ENCODE results near the gene MAU2. TPM values are rescaled to one million over a fixed set of nuclear protein-coding genes. Genes with fewer than 3 reads are reported as not detected.

MAU2 gene
- total RNA-seq, 1 donor from 2014 or later, result 35.0 TPM

DNA sequence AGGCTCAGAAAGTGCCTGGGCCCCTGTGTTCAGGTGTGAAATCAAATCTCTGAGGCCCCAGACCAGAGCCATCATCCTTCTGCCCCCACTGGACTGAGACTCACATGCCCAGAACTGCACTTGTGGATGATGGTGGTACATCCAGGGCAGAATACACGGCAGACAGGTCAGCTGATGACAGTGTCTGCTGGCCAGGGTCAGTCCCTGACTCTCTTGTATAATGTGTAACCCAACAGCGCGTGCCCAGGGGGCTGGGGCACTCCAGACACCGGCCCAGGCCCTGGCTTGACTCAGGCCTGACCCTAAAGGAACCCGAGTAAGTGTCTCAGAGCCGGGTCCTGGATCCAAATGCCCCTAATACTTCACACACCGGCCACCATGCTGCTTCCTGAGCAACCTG lies 47.5 kb downstream of the MAU2 start:
- Histone ChIP-seq H3K4me2 (no peak overlapping the region), H3K9ac (no peak overlapping the region), H3F3A (ENCODE audit: low read depth) (no peaks in the 10 kb centered on the region), H2AFZ (replicated peaks) (no peak overlapping the region), H3K27me3 (no peaks in the 10 kb centered on the region), H4K20me1 (ENCODE audit: low read depth) (no peaks in the 10 kb centered on the region), H3K79me2 (ENCODE audit: low read depth) (no peaks in the 10 kb centered on the region), H3K4me1 (no peaks in the 10 kb centered on the region), H3K4me3 (no peak overlapping the region), H3K9me3 (ENCODE audit: low read depth) (no peaks in the 10 kb centered on the region), H3K27ac (no peak overlapping the region), H3K36me3 (no peaks in the 10 kb centered on the region)
- TF ChIP-seq EZH2phosphoT487 (IDR thresholded peaks at IDR 0.05), result no peak
- TF ChIP-seq EZH2 (IDR thresholded peaks at IDR 0.05), result no peak
- no peak for TF ChIP-seq CTCF (IDR thresholded peaks at IDR 0.05)
- H3K9me3 Mint-ChIP-seq, result no peaks in the 10 kb centered on the region
- peaks cover 7% of the 10 kb centered on the region for H3K4me1 Mint-ChIP-seq
- H3K27me3 Mint-ChIP-seq (ENCODE audit: insufficient read depth, low read depth), result peaks cover 2% of the 10 kb centered on the region
- no peak overlapping the region for H3K27ac Mint-ChIP-seq
- no peak overlapping the region for H3K4me3 Mint-ChIP-seq
- H3K36me3 Mint-ChIP-seq, result no peaks in the 10 kb centered on the region
- no peak for DNase-seq (ENCODE audit: low spot score)

GRCh38 chr19:19371059-19371458 lies 50.4 kb downstream of the MAU2 start:
- Histone ChIP-seq H3K4me2 (no peak overlapping the region), H4K20me1 (ENCODE audit: low read depth) (no peaks in the 10 kb centered on the region), H3F3A (ENCODE audit: low read depth) (peaks cover 8% of the 10 kb centered on the region), H3K4me3 (no peak overlapping the region), H3K27ac (no peak overlapping the region), H3K4me1 (no peaks in the 10 kb centered on the region), H2AFZ (replicated peaks) (no peak overlapping the region), H3K79me2 (ENCODE audit: low read depth) (no peaks in the 10 kb centered on the region), H3K27me3 (no peaks in the 10 kb centered on the region), H3K9ac (no peak overlapping the region), H3K9me3 (ENCODE audit: low read depth) (no peaks in the 10 kb centered on the region), H3K36me3 (no peaks in the 10 kb centered on the region)
- TF ChIP-seq EZH2phosphoT487 (IDR thresholded peaks at IDR 0.05), result no peak
- no peak for TF ChIP-seq EZH2 (IDR thresholded peaks at IDR 0.05)
- no peak for TF ChIP-seq CTCF (IDR thresholded peaks at IDR 0.05)
- Mint-ChIP-seq H3K36me3 (no peaks in the 10 kb centered on the region), H3K4me1 (peaks cover 8% of the 10 kb centered on the region), H3K4me3 (no peak overlapping the region), H3K27me3 (ENCODE audit: insufficient read depth, low read depth) (peaks cover 2% of the 10 kb centered on the region), H3K9me3 (no peaks in the 10 kb centered on the region), H3K27ac (no peak overlapping the region)
- DNase-seq (ENCODE audit: low spot score), result no peak

DNA sequence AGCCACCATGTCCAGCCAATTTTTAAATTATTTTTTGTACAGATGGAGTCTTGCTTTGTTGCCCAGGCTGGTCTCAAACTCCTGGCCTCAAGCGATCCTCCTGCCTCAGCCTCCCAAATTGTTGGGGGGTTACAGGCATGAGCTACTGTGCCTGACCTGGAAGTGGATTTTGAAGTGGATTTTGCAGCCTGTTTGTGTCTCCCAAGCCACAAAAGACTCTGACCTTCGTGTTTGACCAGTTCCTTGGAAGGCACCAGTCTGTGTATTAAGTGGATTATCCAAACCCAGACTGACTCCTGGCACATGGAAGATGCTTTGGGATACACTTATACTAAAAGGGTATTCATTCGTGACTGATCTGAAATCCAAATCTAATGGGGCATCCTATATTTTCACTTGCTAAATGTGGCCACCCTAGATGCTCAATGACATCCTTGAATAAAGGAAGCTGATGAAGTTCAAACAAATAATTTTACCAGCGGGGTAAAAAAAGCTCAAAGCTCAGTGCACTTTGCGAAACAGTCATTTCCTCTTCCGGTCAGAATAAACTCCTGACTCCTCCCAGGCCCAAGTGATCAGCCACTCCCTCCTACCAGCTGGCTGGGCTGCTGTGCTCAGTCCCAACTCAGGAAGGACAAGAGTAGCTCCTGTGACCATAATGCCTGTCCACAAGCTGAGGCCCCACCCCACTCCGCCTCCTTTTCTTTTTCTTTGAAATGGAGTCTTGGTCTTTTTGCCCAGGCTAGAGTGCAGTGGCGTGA lies 52.2 kb downstream of the MAU2 start:
- Mint-ChIP-seq H3K9me3 (no peaks in the 10 kb centered on the region), H3K27ac (no peak overlapping the region), H3K4me1 (peaks cover 7% of the 10 kb centered on the region), H3K27me3 (ENCODE audit: insufficient read depth, low read depth) (no peaks in the 10 kb centered on the region), H3K4me3 (no peak overlapping the region), H3K36me3 (no peaks in the 10 kb centered on the region)
- no peaks in the 10 kb centered on the region for H4K20me1 ChIP-seq (ENCODE audit: low read depth)
- H3K9ac ChIP-seq, result no peak overlapping the region
- H3K4me2 ChIP-seq, result no peak overlapping the region
- peak overlapping the region; percentile 57 for H2AFZ ChIP-seq (replicated peaks)
- H3F3A ChIP-seq (ENCODE audit: low read depth), result peaks cover 8% of the 10 kb centered on the region
- no peaks in the 10 kb centered on the region for H3K4me1 ChIP-seq
- no peaks in the 10 kb centered on the region for H3K36me3 ChIP-seq
- H3K79me2 ChIP-seq (ENCODE audit: low read depth), result no peaks in the 10 kb centered on the region
- TF ChIP-seq EZH2 (IDR thresholded peaks at IDR 0.05) (no peak), EZH2phosphoT487 (IDR thresholded peaks at IDR 0.05) (no peak), CTCF (IDR thresholded peaks at IDR 0.05) (no peak)
- H3K9me3 ChIP-seq (ENCODE audit: low read depth), result no peaks in the 10 kb centered on the region
- H3K27ac ChIP-seq, result no peak overlapping the region
- H3K4me3 ChIP-seq, result no peak overlapping the region
- no peaks in the 10 kb centered on the region for H3K27me3 ChIP-seq
- no peak for DNase-seq (ENCODE audit: low spot score)

Measured in neural progenitor cell (in vitro differentiated cells).